ENCODE data around the gene NETO2.

The NETO2 gene

DNA sequence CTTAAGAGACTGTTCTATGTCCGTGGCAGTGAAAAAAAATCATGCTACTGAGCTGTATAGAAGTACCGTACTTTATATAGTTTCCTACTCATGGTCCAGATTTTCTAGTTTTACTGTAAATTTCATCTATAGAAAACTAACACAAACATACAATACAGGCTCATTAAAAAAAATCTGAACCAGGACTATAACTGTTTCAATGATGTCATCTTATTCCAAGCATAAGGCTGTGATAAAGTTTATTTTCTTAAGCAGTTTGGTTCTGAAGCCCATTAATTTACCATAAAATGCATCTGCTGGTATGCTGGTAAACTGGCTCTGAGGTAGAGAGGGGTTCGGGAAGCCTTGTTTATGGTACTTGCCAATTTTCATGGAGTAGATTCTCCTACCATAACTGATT lies 16.7 kb upstream of the NETO2 start:
- TF ChIP-seq FOXP2 (optimal IDR thresholded peaks at IDR 0.05; ENCODE audit: borderline replicate concordance, extremely low read depth, extremely low read length, insufficient read depth): no peak
- no peak for TF ChIP-seq TAF1 (IDR thresholded peaks at IDR 0.05; ENCODE audit: borderline replicate concordance, insufficient read depth, low read length)
- TF ChIP-seq POLR2AphosphoS5 (IDR thresholded peaks at IDR 0.05; ENCODE audit: low read depth, low read length): no peak
- TF ChIP-seq, protein P1, sequence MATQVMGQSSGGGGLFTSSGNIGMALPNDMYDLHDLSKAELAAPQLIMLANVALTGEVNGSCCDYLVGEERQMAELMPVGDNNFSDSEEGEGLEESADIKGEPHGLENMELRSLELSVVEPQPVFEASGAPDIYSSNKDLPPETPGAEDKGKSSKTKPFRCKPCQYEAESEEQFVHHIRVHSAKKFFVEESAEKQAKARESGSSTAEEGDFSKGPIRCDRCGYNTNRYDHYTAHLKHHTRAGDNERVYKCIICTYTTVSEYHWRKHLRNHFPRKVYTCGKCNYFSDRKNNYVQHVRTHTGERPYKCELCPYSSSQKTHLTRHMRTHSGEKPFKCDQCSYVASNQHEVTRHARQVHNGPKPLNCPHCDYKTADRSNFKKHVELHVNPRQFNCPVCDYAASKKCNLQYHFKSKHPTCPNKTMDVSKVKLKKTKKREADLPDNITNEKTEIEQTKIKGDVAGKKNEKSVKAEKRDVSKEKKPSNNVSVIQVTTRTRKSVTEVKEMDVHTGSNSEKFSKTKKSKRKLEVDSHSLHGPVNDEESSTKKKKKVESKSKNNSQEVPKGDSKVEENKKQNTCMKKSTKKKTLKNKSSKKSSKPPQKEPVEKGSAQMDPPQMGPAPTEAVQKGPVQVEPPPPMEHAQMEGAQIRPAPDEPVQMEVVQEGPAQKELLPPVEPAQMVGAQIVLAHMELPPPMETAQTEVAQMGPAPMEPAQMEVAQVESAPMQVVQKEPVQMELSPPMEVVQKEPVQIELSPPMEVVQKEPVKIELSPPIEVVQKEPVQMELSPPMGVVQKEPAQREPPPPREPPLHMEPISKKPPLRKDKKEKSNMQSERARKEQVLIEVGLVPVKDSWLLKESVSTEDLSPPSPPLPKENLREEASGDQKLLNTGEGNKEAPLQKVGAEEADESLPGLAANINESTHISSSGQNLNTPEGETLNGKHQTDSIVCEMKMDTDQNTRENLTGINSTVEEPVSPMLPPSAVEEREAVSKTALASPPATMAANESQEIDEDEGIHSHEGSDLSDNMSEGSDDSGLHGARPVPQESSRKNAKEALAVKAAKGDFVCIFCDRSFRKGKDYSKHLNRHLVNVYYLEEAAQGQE (IDR thresholded peaks at IDR 0.05; ENCODE audit: insufficient read depth in 1 of 2, low read depth in 2 of 2, low read length in 2 of 2): no peak
- TF ChIP-seq SIN3A (IDR thresholded peaks at IDR 0.05; ENCODE audit: borderline replicate concordance, insufficient read depth, low read length): no peak

DNA sequence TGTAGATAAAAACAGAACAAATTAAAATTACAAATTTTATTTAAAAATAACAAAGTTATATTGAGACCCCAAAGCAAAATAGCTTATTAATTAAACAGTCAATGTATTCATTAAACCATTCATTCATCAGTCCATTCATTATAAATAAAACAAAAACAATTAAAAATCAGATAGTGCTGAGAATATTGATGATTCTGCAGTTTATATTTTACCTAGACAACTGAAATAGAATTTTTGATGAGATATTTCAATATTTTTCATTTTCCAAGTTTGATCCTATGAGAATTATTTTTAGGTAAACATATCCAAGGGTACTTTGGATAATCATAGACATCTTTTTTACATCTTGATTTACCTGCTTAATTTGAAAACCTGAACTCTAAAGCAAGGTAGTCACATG lies 15.2 kb upstream of the NETO2 start:
- TF ChIP-seq, protein P1 (IDR thresholded peaks at IDR 0.05; ENCODE audit: insufficient read depth in 1 of 2, low read depth in 2 of 2, low read length in 2 of 2): no peak
- no peak for TF ChIP-seq SIN3A (IDR thresholded peaks at IDR 0.05; ENCODE audit: borderline replicate concordance, insufficient read depth, low read length)
- no peak for TF ChIP-seq FOXP2 (optimal IDR thresholded peaks at IDR 0.05; ENCODE audit: borderline replicate concordance, extremely low read depth, extremely low read length, insufficient read depth)
- no peak for TF ChIP-seq POLR2AphosphoS5 (IDR thresholded peaks at IDR 0.05; ENCODE audit: low read depth, low read length)
- no peak for TF ChIP-seq TAF1 (IDR thresholded peaks at IDR 0.05; ENCODE audit: borderline replicate concordance, insufficient read depth, low read length)

DNA sequence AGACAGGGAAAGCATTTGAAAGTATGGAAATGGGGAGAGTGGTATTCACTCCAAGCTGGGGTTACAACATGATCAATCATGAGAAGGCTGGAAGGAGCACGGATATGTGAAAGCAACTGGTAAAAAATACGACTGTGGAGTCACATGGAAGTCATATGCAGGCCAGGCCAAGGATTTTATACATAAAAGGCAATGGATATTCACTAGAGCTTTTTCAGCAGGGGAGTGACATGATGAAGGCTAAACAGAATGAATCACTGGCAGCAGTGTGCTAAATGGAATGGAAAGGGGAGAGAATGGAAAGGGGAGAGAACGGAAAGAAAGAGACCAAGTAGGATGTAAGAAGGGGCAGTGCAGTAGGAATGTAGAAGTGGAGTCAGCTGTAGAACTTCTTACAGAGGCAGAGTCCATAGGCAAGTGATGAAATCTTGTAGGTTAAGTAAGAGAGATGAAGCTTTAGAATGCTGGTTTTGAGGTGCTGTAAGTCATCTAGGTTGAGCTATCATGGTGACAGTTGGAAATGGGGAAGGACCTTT lies 13.0 kb upstream of the NETO2 start:
- no peak for TF ChIP-seq TAF1 (IDR thresholded peaks at IDR 0.05; ENCODE audit: borderline replicate concordance, insufficient read depth, low read length)
- TF ChIP-seq FOXP2 (optimal IDR thresholded peaks at IDR 0.05; ENCODE audit: borderline replicate concordance, extremely low read depth, extremely low read length, insufficient read depth): no peak
- TF ChIP-seq, protein P1 (IDR thresholded peaks at IDR 0.05; ENCODE audit: insufficient read depth in 1 of 2, low read depth in 2 of 2, low read length in 2 of 2): no peak
- no peak for TF ChIP-seq POLR2AphosphoS5 (IDR thresholded peaks at IDR 0.05; ENCODE audit: low read depth, low read length)
- TF ChIP-seq SIN3A (IDR thresholded peaks at IDR 0.05; ENCODE audit: borderline replicate concordance, insufficient read depth, low read length): no peak

DNA sequence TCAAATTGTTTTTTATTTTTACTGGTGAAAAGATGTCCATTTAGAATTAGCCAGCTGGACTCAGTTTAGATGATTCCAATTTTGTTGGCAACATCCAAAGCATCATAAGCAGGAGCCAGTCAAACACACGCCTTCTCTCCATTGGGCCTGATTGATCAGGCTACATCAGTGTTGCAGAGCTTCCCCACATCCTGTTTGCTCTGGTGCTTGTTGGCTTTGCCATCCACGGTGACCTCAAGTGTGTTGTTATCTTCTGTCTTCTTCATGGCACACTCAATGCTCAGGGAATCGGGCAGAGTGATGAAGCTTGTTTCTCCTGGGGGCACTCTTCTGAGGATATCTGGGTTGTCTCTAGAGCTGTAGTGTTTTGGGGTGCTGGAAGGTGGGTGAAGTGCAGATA lies 6.3 kb upstream of the NETO2 start:
- no peak for TF ChIP-seq SIN3A (IDR thresholded peaks at IDR 0.05; ENCODE audit: borderline replicate concordance, insufficient read depth, low read length)
- TF ChIP-seq FOXP2 (optimal IDR thresholded peaks at IDR 0.05; ENCODE audit: borderline replicate concordance, extremely low read depth, extremely low read length, insufficient read depth): no peak
- TF ChIP-seq, protein P1 (IDR thresholded peaks at IDR 0.05; ENCODE audit: insufficient read depth in 1 of 2, low read depth in 2 of 2, low read length in 2 of 2): no peak
- TF ChIP-seq TAF1 (IDR thresholded peaks at IDR 0.05; ENCODE audit: borderline replicate concordance, insufficient read depth, low read length): no peak
- TF ChIP-seq POLR2AphosphoS5 (IDR thresholded peaks at IDR 0.05; ENCODE audit: low read depth, low read length): no peak

DNA sequence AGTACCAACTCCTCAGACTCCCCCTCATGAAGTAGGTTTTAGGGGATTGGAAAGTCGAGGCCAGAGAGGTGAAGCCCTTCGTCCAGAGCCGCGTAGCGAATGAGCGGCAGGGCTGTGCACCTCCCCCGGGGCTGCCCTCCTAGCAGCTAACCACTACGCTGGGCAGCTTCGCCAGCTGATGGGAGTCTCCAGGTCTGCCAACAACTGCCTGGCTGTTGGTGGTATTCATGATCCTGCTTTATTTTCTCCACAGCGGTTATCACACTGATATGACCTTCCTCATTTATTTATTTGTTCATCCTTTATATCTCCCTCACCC lies 773 bp upstream of the NETO2 start:
- TF ChIP-seq FOXP2 (optimal IDR thresholded peaks at IDR 0.05; ENCODE audit: borderline replicate concordance, extremely low read depth, extremely low read length, insufficient read depth) (no peak), SIN3A (IDR thresholded peaks at IDR 0.05; ENCODE audit: borderline replicate concordance, insufficient read depth, low read length) (no peak), POLR2AphosphoS5 (IDR thresholded peaks at IDR 0.05; ENCODE audit: low read depth, low read length) (no peak), TAF1 (IDR thresholded peaks at IDR 0.05; ENCODE audit: borderline replicate concordance, insufficient read depth, low read length) (no peak)
- TF ChIP-seq, protein P1 (IDR thresholded peaks at IDR 0.05; ENCODE audit: insufficient read depth in 1 of 2, low read depth in 2 of 2, low read length in 2 of 2): no peak
